ENCODE data around the gene FGL2.
"Not testable (repeated sequence)": the region's sequence is repeated elsewhere in the genome, so short reads cannot be mapped to it uniquely, and the experiment has no call there.

FGL2 gene

DNA sequence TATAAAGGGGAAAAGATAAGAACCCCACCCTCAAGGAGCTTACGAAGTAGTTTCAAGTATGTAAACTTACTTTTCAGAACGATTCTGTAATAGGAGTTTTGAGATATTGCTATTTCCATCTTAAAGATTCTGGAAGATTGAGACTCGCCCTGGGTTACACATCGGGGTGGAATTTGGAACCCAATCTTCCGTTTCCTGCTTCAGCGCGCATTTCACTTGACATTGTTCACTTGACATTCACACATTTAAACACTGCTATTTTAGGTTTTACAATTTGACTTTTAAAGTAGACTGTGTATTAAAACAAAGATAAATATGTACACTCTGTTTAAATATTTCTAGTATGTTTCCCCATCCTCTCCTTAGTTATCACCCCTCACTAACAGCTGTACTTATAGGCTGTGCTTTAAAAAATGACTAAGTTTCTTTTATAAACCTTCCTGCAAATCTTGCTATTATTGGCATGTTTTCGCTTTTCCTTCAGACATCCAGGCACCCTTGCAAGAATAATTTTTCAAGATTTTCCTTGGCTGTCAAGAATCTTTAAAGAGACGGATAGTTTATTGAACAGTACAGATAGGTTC, 22.2 kb downstream of the FGL2 start:
- not testable (repeated sequence) for H3K9me3 ChIP-seq (ENCODE audit: control insufficient read depth, insufficient read depth, low read length); H3K4me3 ChIP-seq (ENCODE audit: low read depth, low read length); H3K9ac ChIP-seq (ENCODE audit: low read depth, low read length); H3K36me3 ChIP-seq (ENCODE audit: control insufficient read depth, insufficient read depth, low read length); H3K4me1 ChIP-seq (ENCODE audit: control insufficient read depth, insufficient read depth, low read length); H3K27me3 ChIP-seq (ENCODE audit: control insufficient read depth, insufficient read depth, low read length)

DNA sequence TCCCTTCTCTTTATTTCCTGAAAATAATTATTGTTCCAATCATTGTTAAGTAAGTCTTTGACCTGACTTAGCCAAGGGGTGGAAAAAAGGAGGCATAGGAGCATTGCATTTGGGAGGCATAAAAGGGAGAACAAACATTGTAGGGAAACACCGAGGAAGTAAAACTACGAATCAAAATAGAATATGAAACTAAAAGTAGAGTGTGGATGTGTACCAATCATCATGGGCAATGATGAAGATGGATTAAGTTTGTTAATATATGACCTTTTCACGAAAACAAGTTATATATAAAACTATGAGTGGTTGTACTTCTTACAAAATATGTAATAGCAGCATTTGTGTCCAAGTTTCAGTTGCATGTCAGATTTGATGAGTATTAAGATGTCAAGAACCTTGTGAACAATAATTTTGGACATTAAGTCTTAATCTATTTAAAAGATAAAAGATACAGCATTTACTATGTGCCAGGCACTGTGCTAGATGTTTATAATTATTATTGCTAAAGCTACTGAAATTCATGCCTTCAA, 24.3 kb downstream of the FGL2 start:
- H3K27me3 ChIP-seq (ENCODE audit: control insufficient read depth, insufficient read depth, low read length); H3K4me3 ChIP-seq (ENCODE audit: low read depth, low read length); H3K9me3 ChIP-seq (ENCODE audit: control insufficient read depth, insufficient read depth, low read length): not testable (repeated sequence)

DNA sequence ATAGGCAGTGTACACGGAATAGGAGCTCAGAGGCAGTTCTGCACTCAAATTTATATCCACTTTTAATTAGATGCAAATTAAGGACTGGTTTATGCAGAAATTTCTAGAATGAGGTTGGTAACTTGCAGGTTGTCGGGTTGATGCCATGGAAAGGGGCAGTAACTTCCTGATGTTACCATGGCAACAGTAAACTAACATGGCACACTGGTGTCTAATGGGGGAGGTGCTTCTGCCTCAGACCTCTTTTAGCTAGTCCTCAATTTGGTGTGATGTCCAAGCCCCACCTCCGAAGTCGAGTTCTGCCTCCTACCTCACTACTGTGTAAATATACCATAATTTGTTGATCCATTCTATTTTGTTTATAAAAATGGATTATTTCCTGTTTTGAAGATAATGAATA, 25.2 kb downstream of the FGL2 start:
- H3K27me3 ChIP-seq (ENCODE audit: control insufficient read depth, insufficient read depth, low read length); H3K4me1 ChIP-seq (ENCODE audit: control insufficient read depth, insufficient read depth, low read length); H3K9ac ChIP-seq (ENCODE audit: low read depth, low read length); H3K36me3 ChIP-seq (ENCODE audit: control insufficient read depth, insufficient read depth, low read length); H3K4me3 ChIP-seq (ENCODE audit: low read depth, low read length); H3K9me3 ChIP-seq (ENCODE audit: control insufficient read depth, insufficient read depth, low read length): not testable (repeated sequence)

More for the DNA sequence above, 24.3 kb downstream of the FGL2 start:
- not testable (repeated sequence) for H3K9ac ChIP-seq (ENCODE audit: low read depth, low read length); H3K36me3 ChIP-seq (ENCODE audit: control insufficient read depth, insufficient read depth, low read length); H3K4me1 ChIP-seq (ENCODE audit: control insufficient read depth, insufficient read depth, low read length)

DNA sequence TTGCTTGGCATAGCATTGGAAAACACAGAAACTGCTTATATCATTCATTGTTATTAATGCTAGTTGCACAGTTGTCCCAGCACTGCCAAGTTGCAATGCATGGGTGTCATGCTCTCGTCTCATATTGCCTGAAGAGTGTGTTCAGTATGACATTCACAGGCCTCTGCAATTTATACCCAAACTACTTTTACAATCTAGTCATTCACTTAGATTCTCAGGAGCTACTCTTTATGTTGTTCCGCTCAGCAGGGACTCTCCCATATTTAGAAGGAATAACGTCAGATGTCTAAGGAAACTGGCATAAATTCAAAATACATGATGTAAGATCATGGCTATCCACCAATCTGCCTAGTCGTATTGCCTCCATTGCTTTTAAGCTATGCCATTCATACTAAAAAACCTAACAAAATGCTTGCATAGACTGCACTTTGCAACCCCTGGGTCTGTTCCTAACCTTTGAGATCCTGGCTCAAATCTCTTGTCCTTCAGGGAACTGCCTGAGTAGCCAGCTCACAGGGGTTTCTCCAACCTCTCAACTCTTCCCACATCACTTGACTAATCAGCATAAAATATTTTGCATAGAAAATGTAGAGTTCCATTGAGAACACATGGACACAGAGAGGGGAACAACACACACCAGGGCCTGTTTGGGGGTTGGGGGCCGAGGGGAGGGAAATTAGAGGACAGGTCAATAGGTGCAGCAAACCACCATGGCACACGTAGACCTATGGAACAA, 27.0 kb downstream of the FGL2 start:
- not testable (repeated sequence) for H3K9me3 ChIP-seq (ENCODE audit: control insufficient read depth, insufficient read depth, low read length); H3K36me3 ChIP-seq (ENCODE audit: control insufficient read depth, insufficient read depth, low read length); H3K4me1 ChIP-seq (ENCODE audit: control insufficient read depth, insufficient read depth, low read length); H3K27me3 ChIP-seq (ENCODE audit: control insufficient read depth, insufficient read depth, low read length); H3K4me3 ChIP-seq (ENCODE audit: low read depth, low read length); H3K9ac ChIP-seq (ENCODE audit: low read depth, low read length)

DNA sequence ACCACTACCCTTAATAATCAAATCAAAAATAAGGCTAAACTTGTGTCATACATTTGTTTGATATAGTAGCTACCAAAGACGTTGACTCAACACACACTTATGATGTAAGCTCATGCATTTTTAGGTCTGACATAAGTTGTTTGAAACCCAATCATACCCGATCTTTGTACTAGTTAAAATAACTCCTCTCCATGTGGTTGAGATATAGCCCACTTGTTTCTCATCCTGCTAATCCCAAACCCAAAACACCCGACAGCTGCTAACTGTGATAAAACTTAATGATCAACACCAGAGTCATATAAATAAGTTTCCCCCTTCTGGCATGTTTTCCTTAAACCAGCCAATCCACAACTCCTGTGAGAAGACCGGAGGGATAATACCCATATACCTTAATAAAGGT, 28.5 kb downstream of the FGL2 start:
- not testable (repeated sequence) for H3K4me3 ChIP-seq (ENCODE audit: low read depth, low read length); H3K9ac ChIP-seq (ENCODE audit: low read depth, low read length); H3K27me3 ChIP-seq (ENCODE audit: control insufficient read depth, insufficient read depth, low read length); H3K36me3 ChIP-seq (ENCODE audit: control insufficient read depth, insufficient read depth, low read length); H3K4me1 ChIP-seq (ENCODE audit: control insufficient read depth, insufficient read depth, low read length); H3K9me3 ChIP-seq (ENCODE audit: control insufficient read depth, insufficient read depth, low read length)

DNA sequence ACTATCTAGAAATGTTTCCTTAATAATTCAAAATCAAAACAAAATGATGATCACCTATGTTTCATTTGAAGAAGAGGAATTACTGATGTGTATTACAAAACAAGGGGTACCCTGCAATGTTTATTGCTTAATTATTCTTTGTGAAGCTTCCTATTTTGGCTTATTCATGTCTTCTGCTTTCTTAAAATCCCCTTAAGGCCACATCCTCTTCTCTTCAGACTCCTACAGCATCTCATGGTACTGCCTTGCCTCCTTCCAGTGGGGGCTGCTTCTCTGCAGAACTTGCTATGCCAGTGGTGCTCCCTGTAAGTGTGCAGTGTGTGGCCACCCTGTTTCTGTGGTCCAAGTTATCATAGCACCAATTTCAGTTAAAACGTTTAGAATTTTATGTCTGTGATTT, 42.2 kb downstream of the FGL2 start:
- Histone ChIP-seq H3K36me3 (ENCODE audit: control insufficient read depth, insufficient read depth, low read length) (no peaks in the 10 kb centered on the region), H3K4me1 (ENCODE audit: control insufficient read depth, insufficient read depth, low read length) (no peaks in the 10 kb centered on the region), H3K4me3 (ENCODE audit: low read depth, low read length) (no peak overlapping the region), H3K27me3 (ENCODE audit: control insufficient read depth, insufficient read depth, low read length) (no peaks in the 10 kb centered on the region), H3K9me3 (ENCODE audit: control insufficient read depth, insufficient read depth, low read length) (no peaks in the 10 kb centered on the region), H3K9ac (ENCODE audit: low read depth, low read length) (no peak overlapping the region)

DNA sequence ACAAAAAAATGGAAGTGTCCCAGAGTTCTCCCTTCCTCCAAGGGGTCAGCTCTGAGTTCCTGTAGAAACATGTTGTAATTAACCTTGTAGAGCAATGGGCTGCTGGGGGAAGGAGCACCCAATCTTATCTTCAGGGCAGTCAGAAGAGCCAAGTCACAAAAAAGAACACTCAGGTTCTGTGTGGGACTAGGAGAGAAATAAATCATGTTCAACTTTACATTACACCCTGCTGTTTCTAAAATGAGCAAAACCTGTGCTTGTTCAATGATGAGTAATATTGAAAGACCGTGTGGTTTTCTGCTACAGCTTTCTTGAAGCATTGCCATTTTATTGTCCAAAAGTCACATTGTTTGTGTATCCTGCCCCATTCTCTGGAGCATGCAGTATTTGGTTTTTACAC, 42.6 kb downstream of the FGL2 start:
- not testable (repeated sequence) for H3K36me3 ChIP-seq (ENCODE audit: control insufficient read depth, insufficient read depth, low read length); H3K9me3 ChIP-seq (ENCODE audit: control insufficient read depth, insufficient read depth, low read length); H3K9ac ChIP-seq (ENCODE audit: low read depth, low read length); H3K27me3 ChIP-seq (ENCODE audit: control insufficient read depth, insufficient read depth, low read length); H3K4me3 ChIP-seq (ENCODE audit: low read depth, low read length); H3K4me1 ChIP-seq (ENCODE audit: control insufficient read depth, insufficient read depth, low read length)

DNA sequence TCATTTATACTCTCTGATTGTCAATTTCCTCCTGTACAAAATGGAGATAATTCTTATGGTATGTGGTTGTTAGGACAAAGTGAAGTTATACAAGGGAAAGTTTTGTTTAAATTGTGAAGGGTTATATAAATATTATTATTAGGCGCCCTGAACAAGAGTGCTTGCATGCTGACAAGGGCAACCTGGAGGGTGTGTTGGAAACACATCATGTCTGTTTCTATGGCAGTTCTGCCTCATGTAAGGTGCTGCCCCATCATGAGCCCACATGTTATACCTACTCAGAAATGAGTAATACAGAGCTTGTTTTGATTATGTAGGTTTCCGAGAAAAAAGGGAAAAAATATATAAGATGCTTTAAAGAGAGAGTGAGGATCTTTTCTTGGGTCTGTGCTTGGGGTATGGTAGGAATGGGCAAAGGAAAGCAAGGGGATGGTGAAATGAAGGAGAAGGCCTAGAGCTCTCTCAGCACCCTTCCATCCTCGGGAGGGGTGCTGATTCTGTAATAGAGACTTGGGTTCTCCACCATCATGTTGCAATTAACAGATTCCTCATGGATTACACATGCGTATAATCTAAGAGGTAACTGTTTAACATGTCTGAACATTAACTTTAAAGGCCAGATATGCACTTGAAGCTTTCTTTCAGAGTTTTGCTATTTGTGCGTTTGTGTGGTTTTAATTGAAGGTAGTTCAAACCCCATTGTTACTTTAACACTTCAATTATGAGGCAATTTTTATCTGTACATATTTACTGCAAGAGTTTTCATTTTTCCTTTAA, 43.8 kb downstream of the FGL2 start:
- H3K9ac ChIP-seq (ENCODE audit: low read depth, low read length); H3K4me3 ChIP-seq (ENCODE audit: low read depth, low read length); H3K36me3 ChIP-seq (ENCODE audit: control insufficient read depth, insufficient read depth, low read length); H3K27me3 ChIP-seq (ENCODE audit: control insufficient read depth, insufficient read depth, low read length); H3K4me1 ChIP-seq (ENCODE audit: control insufficient read depth, insufficient read depth, low read length); H3K9me3 ChIP-seq (ENCODE audit: control insufficient read depth, insufficient read depth, low read length): not testable (repeated sequence)

DNA sequence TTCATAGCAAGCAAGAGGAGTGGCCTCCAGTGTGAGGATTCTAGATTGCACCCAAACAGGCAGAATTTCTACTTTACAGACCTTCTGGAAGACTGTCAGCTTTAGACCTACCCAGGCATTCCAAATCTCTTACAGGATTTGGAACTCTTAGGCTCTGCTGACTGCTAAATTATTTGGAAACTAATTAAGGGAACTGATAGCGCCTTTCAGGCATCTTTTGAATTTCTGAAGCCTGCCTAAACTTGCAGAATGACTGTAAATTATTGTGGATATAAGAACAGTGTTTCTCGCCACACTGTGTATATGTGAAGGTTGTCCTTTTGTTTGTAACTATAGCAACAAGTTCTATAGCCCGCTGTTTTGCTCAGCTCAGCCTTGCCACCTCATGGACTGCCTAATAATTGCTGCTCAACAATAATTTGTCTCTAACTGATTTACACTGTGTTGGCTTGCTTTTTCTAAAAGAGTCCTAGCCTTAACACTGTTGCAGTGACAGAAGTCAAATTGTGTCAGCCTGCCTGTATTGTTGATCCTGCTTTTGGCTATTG, 44.6 kb downstream of the FGL2 start:
- H3K9ac ChIP-seq (ENCODE audit: low read depth, low read length); H3K9me3 ChIP-seq (ENCODE audit: control insufficient read depth, insufficient read depth, low read length); H3K4me1 ChIP-seq (ENCODE audit: control insufficient read depth, insufficient read depth, low read length); H3K36me3 ChIP-seq (ENCODE audit: control insufficient read depth, insufficient read depth, low read length); H3K27me3 ChIP-seq (ENCODE audit: control insufficient read depth, insufficient read depth, low read length); H3K4me3 ChIP-seq (ENCODE audit: low read depth, low read length): not testable (repeated sequence)

DNA sequence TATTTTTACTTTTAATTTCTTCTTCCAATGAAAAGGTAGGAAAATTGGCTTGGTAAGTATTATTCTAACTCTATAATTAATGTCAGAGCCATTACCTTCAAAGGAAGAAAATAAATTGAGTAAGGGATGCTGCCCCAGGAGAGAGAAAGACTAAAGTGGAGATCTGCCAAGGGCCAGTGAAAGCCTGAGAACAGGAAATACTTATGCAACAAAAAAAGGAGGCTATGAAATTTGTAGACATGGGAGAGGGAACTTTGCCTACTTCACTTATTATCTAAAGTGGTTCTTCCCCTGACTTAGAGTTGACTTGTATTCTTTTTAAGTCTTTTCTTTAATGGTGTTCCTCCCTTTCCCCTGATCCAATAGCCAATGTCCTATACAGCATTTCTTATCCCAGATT, 47.4 kb downstream of the FGL2 start:
- not testable (repeated sequence) for H3K4me3 ChIP-seq (ENCODE audit: low read depth, low read length); H3K9ac ChIP-seq (ENCODE audit: low read depth, low read length); H3K27me3 ChIP-seq (ENCODE audit: control insufficient read depth, insufficient read depth, low read length); H3K4me1 ChIP-seq (ENCODE audit: control insufficient read depth, insufficient read depth, low read length); H3K9me3 ChIP-seq (ENCODE audit: control insufficient read depth, insufficient read depth, low read length); H3K36me3 ChIP-seq (ENCODE audit: control insufficient read depth, insufficient read depth, low read length)
